HepG2 (cell line): ENCODE results near the gene RNASE13. TPM values are rescaled to one million over a fixed set of nuclear protein-coding genes. Genes with fewer than 3 reads are reported as not detected.

Experiments
- CCAR2 ChIP-seq: fragments of 200-400 bp; formaldehyde crosslinking; optimal IDR thresholded peaks from 2 replicates; pipeline ENCODE3; 2018; ENCODE audit warnings: low read depth, mild to moderate bottlenecking, low read length, moderate library complexity
- EP300 ChIP-seq, 3 experiments: sonication (generic) in 1 of 3; formaldehyde crosslinking in 1 of 3; IDR thresholded peaks; 2 replicates each; pipeline versions ENCODE4 v1.5.1 to v1.6.1; 2011 to 2020; ENCODE audit warnings: low read depth in 2 of 3, low read length in 2 of 3, borderline replicate concordance in 1 of 3, improper control_type of control experiment in 1 of 3, mild to moderate bottlenecking in 1 of 3, missing genetic modification reagents in 1 of 3, moderate library complexity in 1 of 3
- HIVEP1 ChIP-seq: sonication (generic); formaldehyde crosslinking; IDR thresholded peaks from 2 replicates; pipeline ENCODE4 v1.4.0; 2020; ENCODE audit warnings: mild to moderate bottlenecking, missing genetic modification reagents
- NFATC3 ChIP-seq: sonication (generic); formaldehyde crosslinking; IDR thresholded peaks from 2 replicates; pipeline ENCODE4 v1.5.1; 2020; ENCODE audit warnings: mild to moderate bottlenecking, missing genetic modification reagents
- PHF5A ChIP-seq: IDR thresholded peaks from one replicate; pipeline ENCODE4 v1.6.1; 2018; ENCODE audit warnings: low read depth, missing genetic modification reagents; ENCODE audit not compliant: unreplicated experiment
- PPARG ChIP-seq: conservative IDR thresholded peaks from 2 replicates; pipeline ENCODE4 v1.6.1; 2016; ENCODE audit warnings: missing biosample characterization, missing genetic modification reagents
- SKI ChIP-seq: fragments of 450-650 bp; IDR thresholded peaks from one replicate; pipeline ENCODE4 v1.6.1; 2018; ENCODE audit warnings: mild to moderate bottlenecking; ENCODE audit not compliant: partially characterized antibody
- SMAD1 ChIP-seq: sonication (generic); formaldehyde crosslinking; IDR thresholded peaks from 2 replicates; pipeline ENCODE4 v1.4.0; 2020; ENCODE audit warnings: missing genetic modification reagents, low read depth, mild to moderate bottlenecking, borderline replicate concordance
- SYNCRIP ChIP-seq: fragments of 200-400 bp; formaldehyde crosslinking; IDR thresholded peaks from 2 replicates; pipeline ENCODE4 v1.6.1; 2018; ENCODE audit warnings: mild to moderate bottlenecking, low read depth, low read length; ENCODE audit not compliant: insufficient read depth
- TEF ChIP-seq: sonication (generic); formaldehyde crosslinking; IDR thresholded peaks from 2 replicates; pipeline ENCODE4 v1.5.0; 2020; ENCODE audit warnings: missing genetic modification reagents
- UBTF ChIP-seq: sonication (generic); formaldehyde crosslinking; IDR thresholded peaks from 2 replicates; pipeline ENCODE4 v1.4.0; 2020; ENCODE audit warnings: mild to moderate bottlenecking, missing genetic modification reagents
- ZBTB8A ChIP-seq: sonication (generic); formaldehyde crosslinking; IDR thresholded peaks from 2 replicates; pipeline ENCODE4 v1.4.0; 2020; ENCODE audit warnings: mild to moderate bottlenecking, low read depth, missing genetic modification reagents, borderline replicate concordance
- ZFP1 ChIP-seq: IDR thresholded peaks from 2 replicates; pipeline ENCODE4 v1.6.1; 2016
- ZFP36L2 ChIP-seq: sonication (generic); formaldehyde crosslinking; IDR thresholded peaks from 2 replicates; pipeline ENCODE4 v1.4.0; 2020; ENCODE audit warnings: missing genetic modification reagents
- ZIK1 ChIP-seq: sonication (generic); formaldehyde crosslinking; IDR thresholded peaks from 2 replicates; pipeline ENCODE4 v1.5.0; 2020; ENCODE audit warnings: mild to moderate bottlenecking, low read depth, missing genetic modification reagents, borderline replicate concordance
- ZNF33A ChIP-seq: sonication (generic); formaldehyde crosslinking; IDR thresholded peaks from 2 replicates; pipeline ENCODE4 v1.5.1; 2020; ENCODE audit warnings: missing genetic modification reagents, mild to moderate bottlenecking, moderate library complexity, borderline replicate concordance
- ZNF629 ChIP-seq: sonication (generic); formaldehyde crosslinking; conservative IDR thresholded peaks from 2 replicates; pipeline ENCODE4 v1.5.0; 2020; ENCODE audit warnings: missing genetic modification reagents
- ZNF780A ChIP-seq: sonication (generic); formaldehyde crosslinking; IDR thresholded peaks from 2 replicates; pipeline ENCODE4 v1.8.0; 2022; ENCODE audit warnings: mild to moderate bottlenecking, missing genetic modification reagents, moderate library complexity
- ZNF850 ChIP-seq: sonication (generic); formaldehyde crosslinking; conservative IDR thresholded peaks from 2 replicates; pipeline ENCODE4 v1.9.0; 2021; ENCODE audit warnings: mild to moderate bottlenecking, missing genetic modification reagents
- ZNF878 ChIP-seq: sonication (generic); formaldehyde crosslinking; IDR thresholded peaks from 2 replicates; pipeline ENCODE4 v1.8.1; 2023; ENCODE audit warnings: mild to moderate bottlenecking, missing genetic modification reagents, moderate library complexity
- polyA plus RNA-seq, 8 experiments: library from polyadenylated mRNA; depleted of rRNA in 3 of 8; stranded (reverse) in 7 of 8; unstranded in 1 of 8; fragments of >200 nt; fragmentation: Illumina TruSeq in 4 of 8; extraction: Trizol in 4 of 8; gene quantifications; 2 replicates each; pipeline versions ENCODE4 v1.2.1 to v1.2.3, GENCODE V29; 2011 to 2016; ENCODE audit warnings: low read depth in 4 of 8, missing spikeins in 1 of 8, mixed read lengths in 1 of 8; ENCODE audit not compliant: insufficient read depth in 1 of 8
- total RNA-seq, 5 experiments: library from RNA; depleted of rRNA; stranded (reverse); fragments of >200 nt; fragmentation: Illumina TruSeq; extraction: Trizol; gene quantifications; 2 replicates each; pipeline ENCODE4 v1.2.3, GENCODE V29; 2016; ENCODE audit warnings: low read depth in 1 of 5
- TF ChIP-seq, protein P1 (sequence below): sonication (generic); formaldehyde crosslinking; IDR thresholded peaks from 2 replicates; pipeline ENCODE4 v1.8.0; 2022; ENCODE audit warnings: mild to moderate bottlenecking, missing genetic modification reagents, moderate library complexity
- TF ChIP-seq, protein P2 (sequence below): sonication (generic); formaldehyde crosslinking; IDR thresholded peaks from 2 replicates; pipeline ENCODE4 v1.9.0; 2021; ENCODE audit warnings: missing genetic modification reagents, borderline replicate concordance

The RNASE13 gene
- total and polyA plus RNA-seq, 2 of the 13 experiments (the other 11 are each of a cell fraction or from before 2014, with no cell fraction given): 1.0 TPM; not detected in 1

GRCh38 chr14:21014761-21015190, 19.8 kb downstream of the RNASE13 start (continued):
- TF ChIP-seq, protein P1, sequence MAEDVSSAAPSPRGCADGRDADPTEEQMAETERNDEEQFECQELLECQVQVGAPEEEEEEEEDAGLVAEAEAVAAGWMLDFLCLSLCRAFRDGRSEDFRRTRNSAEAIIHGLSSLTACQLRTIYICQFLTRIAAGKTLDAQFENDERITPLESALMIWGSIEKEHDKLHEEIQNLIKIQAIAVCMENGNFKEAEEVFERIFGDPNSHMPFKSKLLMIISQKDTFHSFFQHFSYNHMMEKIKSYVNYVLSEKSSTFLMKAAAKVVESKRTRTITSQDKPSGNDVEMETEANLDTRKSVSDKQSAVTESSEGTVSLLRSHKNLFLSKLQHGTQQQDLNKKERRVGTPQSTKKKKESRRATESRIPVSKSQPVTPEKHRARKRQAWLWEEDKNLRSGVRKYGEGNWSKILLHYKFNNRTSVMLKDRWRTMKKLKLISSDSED (CRISPR knock-in tag): no peak
- no peak for TF ChIP-seq ZBTB8A (CRISPR knock-in tag)
- TF ChIP-seq ZNF629 (CRISPR knock-in tag): 0 out of 2 replicates have a peak, but pooled peaks have one; percentile 15
- 0 out of 2 replicates have a peak, but pooled peaks have one; percentile 21 for TF ChIP-seq ZFP36L2 (CRISPR knock-in tag)
- TF ChIP-seq TEF (CRISPR knock-in tag): no peak
- TF ChIP-seq, protein P2, sequence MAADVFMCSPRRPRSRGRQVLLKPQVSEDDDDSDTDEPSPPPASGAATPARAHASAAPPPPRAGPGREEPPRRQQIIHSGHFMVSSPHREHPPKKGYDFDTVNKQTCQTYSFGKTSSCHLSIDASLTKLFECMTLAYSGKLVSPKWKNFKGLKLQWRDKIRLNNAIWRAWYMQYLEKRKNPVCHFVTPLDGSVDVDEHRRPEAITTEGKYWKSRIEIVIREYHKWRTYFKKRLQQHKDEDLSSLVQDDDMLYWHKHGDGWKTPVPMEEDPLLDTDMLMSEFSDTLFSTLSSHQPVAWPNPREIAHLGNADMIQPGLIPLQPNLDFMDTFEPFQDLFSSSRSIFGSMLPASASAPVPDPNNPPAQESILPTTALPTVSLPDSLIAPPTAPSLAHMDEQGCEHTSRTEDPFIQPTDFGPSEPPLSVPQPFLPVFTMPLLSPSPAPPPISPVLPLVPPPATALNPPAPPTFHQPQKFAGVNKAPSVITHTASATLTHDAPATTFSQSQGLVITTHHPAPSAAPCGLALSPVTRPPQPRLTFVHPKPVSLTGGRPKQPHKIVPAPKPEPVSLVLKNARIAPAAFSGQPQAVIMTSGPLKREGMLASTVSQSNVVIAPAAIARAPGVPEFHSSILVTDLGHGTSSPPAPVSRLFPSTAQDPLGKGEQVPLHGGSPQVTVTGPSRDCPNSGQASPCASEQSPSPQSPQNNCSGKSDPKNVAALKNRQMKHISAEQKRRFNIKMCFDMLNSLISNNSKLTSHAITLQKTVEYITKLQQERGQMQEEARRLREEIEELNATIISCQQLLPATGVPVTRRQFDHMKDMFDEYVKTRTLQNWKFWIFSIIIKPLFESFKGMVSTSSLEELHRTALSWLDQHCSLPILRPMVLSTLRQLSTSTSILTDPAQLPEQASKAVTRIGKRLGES (CRISPR knock-in tag): no peak
- TF ChIP-seq EP300 (IDR thresholded peaks at IDR 0.05; ENCODE audit: low read depth in 2 of 2, low read length in 2 of 2): peak in 1 of 2 experiments; percentile 40; a peak in 1 of 4 replicates
- 0 out of 2 replicates have a peak, but pooled peaks have one; percentile 30 for TF ChIP-seq EP300 (CRISPR knock-in tag; IDR thresholded peaks at IDR 0.05; ENCODE audit: borderline replicate concordance)
- no peak for TF ChIP-seq CCAR2
- TF ChIP-seq ZFP1: peak; percentile 81
- TF ChIP-seq ZIK1 (CRISPR knock-in tag): no peak
- TF ChIP-seq HIVEP1: no peak
- TF ChIP-seq ZNF33A: no peak
- TF ChIP-seq PPARG (CRISPR knock-in tag): peak; percentile 64; the same call in 1 of the 2 replicates
- no peak for TF ChIP-seq SKI
- no peak for TF ChIP-seq SMAD1 (CRISPR knock-in tag)
- no peak for TF ChIP-seq ZNF878 (CRISPR knock-in tag)
- TF ChIP-seq ZNF780A (CRISPR knock-in tag): no peak
- no peak for TF ChIP-seq NFATC3 (CRISPR knock-in tag)
- TF ChIP-seq SYNCRIP: no peak
- no peak for TF ChIP-seq UBTF
- no peak for TF ChIP-seq ZNF850 (CRISPR knock-in tag)
- TF ChIP-seq PHF5A: peak; percentile 60
